ENCODE measurements around the gene ULBP2.
"Not testable (repeated sequence)": the region's sequence is repeated elsewhere in the genome, so short reads cannot be mapped to it uniquely, and the experiment has no call there.

The ULBP2 gene

DNA sequence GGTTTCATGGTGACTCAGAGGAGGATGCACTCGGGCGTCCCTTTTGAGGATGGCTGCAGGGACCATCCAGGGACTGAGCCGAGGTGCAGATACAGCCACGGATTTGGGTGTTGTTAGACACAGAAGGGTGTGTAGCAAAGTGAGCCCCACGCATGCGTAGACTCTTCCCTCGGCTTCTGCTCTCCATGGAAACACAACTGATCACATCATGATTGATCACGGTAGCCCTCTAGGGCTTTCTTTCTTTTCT lies 21.3 kb downstream of the ULBP2 start:
- Mint-ChIP-seq H3K27ac (peak overlapping the region; percentile 81), H3K4me3 (peak overlapping the region; percentile 83), H3K4me1 (peaks cover 44% of the 10 kb centered on the region), H3K36me3 (peaks cover 7% of the 10 kb centered on the region), H3K27me3 (peaks cover 90% of the 10 kb centered on the region), H3K9me3 (no peaks in the 10 kb centered on the region)
- peak; percentile 53 for ATAC-seq

DNA sequence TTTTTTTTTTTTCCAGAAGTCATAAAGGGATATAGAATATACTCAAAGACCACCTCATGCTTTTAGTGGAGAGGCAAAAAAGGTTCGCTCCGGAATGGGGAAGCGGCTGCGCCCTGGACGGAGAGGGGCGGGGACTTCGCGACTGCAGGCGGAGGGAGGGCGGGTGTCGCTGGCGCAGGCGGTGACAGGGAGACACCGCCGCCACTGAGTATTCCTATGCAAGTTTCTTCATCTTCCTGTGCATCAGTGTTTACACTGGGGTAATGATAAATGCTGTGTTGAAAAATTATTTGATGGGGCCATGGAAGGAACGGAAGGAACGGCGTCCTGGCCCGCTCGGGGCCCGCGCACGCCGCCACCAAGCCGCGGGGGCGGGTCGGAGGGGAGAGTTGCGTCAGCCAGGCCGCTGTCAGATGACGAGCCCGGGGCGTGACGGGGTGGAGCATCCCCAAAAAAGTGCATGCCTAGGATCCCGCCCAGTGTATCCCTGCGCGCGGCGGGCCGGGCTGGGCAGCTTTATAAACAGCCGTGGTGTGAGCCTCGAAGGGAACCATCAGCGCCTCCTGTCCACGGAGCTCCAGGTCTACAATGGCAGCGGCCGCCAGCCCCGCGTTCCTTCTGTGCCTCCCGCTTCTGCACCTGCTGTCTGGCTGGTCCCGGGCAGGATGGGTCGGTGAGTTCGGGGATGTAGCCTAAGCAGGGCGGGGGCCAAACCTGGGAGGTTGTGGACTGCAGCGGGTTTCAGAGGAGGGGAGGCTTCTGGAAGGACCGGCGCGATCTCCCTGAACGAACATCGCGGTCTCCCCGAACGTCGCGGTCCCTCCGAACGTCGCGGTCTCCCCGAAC lies 21.9 kb downstream of the ULBP2 start, which contains the start of gene ULBP1:
ULBP1 (plus strand) TSS at position 482 of the 846 bp plus-strand sequence; CDS start at position 589, 107 bp downstream.
- peak; percentile 84 for ATAC-seq
- Mint-ChIP-seq H3K36me3 (peaks cover 7% of the 10 kb centered on the region), H3K27ac (peak within 1 kb of the TSS; percentile 81), H3K4me3 (peak within 1 kb of the TSS; percentile 83), H3K4me1 (peaks cover 44% of the 10 kb centered on the region), H3K27me3 (peaks cover 90% of the 10 kb centered on the region), H3K9me3 (no peaks in the 10 kb centered on the region)

DNA sequence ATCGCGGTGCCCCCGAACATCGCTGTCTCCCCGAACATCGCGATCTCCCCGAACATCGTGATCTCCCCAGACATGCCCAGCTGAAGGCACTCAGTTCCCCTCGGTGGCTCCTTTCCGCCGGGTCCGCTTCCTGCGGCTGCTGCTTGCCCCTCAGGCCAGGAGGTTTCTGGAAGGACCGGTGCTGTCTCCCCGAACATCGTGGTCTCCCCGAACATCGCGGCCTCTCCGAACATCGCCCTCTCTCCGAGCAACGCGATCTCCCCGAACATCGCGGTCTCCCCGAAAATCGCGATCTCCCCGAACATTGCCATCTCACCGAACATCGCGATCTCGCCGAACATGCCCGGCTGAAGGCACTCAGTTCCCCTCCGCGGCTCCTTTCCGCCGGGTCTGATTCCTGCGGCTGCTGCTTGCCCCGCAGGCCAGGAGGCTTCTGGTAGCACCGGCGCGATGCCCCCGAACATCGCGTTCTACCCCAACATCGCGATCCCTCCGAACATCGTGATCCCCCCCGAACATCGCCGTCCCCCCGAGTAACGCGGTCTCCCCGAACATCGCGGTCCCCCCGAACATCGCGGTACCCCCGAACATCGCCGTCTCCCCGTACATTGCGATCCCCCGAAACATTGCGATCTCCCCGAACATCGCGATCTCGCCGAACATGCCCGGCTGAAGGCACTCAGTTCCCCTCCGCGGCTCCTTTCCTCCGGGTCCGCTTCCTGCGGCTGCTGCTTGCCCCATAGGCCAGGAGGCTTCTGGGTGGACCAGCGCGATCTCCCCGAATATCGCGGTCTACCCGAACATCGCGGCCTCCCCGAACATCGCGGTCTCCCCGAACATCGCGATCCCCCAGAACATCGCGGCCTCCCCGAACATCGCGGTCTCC lies 22.7 kb downstream of the ULBP2 start:
- ATAC-seq: no peak
- H3K4me1 Mint-ChIP-seq: peaks cover 44% of the 10 kb centered on the region
- no peaks in the 10 kb centered on the region for H3K9me3 Mint-ChIP-seq

DNA sequence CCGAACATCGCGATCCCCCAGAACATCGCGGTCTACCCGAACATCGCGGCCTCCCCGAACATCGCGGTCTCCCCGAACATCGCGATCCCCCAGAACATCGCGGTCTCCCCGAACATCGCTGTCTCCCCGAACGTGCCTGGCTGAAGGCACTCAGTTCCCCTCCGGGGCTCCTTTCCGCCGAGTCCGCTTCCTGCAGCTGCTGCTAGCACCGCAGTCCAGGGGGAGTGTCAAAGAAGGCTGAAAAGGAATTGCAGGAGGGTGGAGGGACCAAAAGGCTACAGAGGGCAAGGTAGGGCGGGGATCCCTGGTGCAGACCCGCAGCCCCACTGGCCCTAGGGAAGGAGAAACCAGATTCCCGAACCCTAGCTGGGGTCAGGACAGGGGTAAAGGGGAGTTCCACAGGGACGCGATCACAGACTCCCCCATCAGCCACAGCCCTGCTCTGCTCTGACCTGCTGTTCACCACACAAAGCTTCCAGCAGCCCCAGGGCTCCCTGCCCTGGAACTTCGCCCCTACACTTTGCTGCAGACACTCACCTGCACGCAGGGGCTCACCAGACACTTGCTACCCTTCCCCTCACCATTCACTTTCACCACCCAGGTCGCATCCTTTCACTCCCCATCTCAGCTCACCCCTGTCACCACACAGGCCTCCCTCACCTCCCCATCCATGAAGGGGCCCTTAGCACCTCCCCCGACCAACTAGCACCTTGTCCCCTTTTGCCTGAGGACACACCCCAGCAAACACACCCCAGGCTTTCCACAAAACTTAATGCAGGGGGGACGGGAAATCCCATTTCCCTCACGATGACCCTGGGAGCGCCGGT lies 23.6 kb downstream of the ULBP2 start:
- H3K9me3 Mint-ChIP-seq: no peaks in the 10 kb centered on the region
- ATAC-seq: no peak
- H3K4me3 Mint-ChIP-seq: peak overlapping the region; percentile 83
- peaks cover 44% of the 10 kb centered on the region for H3K4me1 Mint-ChIP-seq
- peaks cover 7% of the 10 kb centered on the region for H3K36me3 Mint-ChIP-seq
- peak overlapping the region; percentile 81 for H3K27ac Mint-ChIP-seq
- peaks cover 90% of the 10 kb centered on the region for H3K27me3 Mint-ChIP-seq

More for the DNA sequence above, 22.7 kb downstream of the ULBP2 start:
- Mint-ChIP-seq H3K27ac (peak overlapping the region; percentile 81), H3K4me3 (peak overlapping the region; percentile 83), H3K27me3 (peaks cover 90% of the 10 kb centered on the region), H3K36me3 (peaks cover 7% of the 10 kb centered on the region)

DNA sequence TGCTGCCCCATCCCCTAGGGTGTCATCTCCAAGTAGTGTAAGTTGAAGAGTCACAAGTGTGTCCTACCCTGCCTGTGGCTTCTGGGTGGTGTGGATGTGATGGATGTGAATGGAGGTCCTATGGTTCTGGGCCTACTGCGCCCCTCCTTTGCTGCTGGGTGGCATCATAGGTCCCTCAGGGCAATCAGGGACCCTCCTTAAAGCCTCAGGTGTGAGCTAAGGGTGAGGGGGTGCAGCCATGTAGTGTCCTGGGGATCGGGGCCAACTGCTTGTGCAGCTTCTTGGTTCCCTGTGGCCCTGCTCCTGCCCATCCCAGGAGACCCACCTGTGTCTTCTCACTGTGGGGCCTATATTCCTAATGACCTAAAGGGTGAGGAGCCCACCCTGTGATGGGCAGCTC lies 24.5 kb downstream of the ULBP2 start:
- Mint-ChIP-seq H3K27me3 (peaks cover 90% of the 10 kb centered on the region), H3K4me1 (peaks cover 44% of the 10 kb centered on the region)
- H3K9me3 Mint-ChIP-seq, ATAC-seq, H3K4me3 Mint-ChIP-seq, H3K36me3 Mint-ChIP-seq, H3K27ac Mint-ChIP-seq: not testable (repeated sequence)

DNA sequence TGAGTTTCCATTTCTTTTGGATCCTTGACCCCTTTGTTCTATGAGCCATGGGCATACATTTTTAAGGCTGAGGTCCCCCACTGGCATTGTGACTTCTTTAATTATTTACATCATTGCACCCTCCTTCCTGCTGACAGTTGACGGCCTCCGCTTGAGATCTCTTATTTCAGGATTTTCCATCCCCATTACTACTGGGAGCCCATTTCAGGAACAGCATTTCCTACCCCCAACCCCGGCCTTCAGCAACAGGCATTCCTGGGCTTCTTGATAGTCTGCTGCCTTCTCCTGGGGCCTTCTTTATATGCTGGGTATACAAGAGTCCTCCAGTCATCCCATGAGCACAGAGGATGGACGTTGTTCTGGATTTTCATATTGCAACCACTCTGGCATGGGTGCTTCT lies 25.8 kb downstream of the ULBP2 start:
- no peak overlapping the region for H3K4me3 Mint-ChIP-seq
- H3K27ac Mint-ChIP-seq: no peak overlapping the region
- no peaks in the 10 kb centered on the region for H3K9me3 Mint-ChIP-seq
- peaks cover 78% of the 10 kb centered on the region for H3K27me3 Mint-ChIP-seq
- H3K36me3 Mint-ChIP-seq: peaks cover 7% of the 10 kb centered on the region
- ATAC-seq: no peak
- peaks cover 35% of the 10 kb centered on the region for H3K4me1 Mint-ChIP-seq

DNA sequence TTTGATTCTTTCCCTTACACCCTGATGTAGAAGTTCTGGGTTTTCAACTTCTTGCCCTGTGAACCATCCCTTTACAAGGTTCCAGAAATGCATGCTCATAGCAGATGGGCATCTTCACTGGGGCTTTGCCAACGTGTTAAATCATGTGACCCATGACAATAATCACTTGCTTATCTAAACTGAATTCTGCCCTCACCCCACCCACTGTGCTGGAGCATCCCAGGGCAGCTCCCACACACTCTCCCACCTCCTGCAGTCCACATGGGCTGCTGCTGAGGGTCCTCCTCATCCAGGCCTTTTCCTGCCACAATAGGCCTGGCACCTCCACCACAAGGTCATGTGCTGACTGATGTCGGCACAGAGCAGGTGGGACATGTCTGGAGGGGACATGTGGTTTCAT lies 26.2 kb downstream of the ULBP2 start:
- not testable (repeated sequence) for ATAC-seq, H3K4me3 Mint-ChIP-seq, H3K36me3 Mint-ChIP-seq, H3K27ac Mint-ChIP-seq, H3K9me3 Mint-ChIP-seq
- Mint-ChIP-seq H3K4me1 (peaks cover 31% of the 10 kb centered on the region), H3K27me3 (peaks cover 74% of the 10 kb centered on the region)

DNA sequence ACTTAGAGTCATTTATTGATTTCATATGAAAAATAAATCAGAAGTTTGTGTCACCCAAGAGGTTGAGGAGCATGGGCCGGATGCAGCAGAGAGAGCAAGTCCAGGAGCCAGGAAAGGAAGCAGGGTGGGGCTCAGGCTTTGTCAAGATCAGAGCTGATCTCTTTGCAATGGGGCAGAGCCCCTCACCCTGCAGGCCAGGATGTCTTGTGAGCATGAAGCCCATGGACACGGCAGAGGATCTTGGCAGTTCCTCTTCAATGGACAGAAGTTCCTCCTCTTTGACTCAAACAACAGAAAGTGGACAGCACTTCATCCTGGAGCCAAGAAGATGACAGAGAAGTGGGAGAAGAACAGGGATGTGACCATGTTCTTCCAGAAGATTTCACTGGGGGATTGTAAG lies 27.1 kb downstream of the ULBP2 start:
- not testable (repeated sequence) for H3K36me3 Mint-ChIP-seq, H3K27ac Mint-ChIP-seq, ATAC-seq, H3K4me3 Mint-ChIP-seq, H3K9me3 Mint-ChIP-seq
- peaks cover 22% of the 10 kb centered on the region for H3K4me1 Mint-ChIP-seq
- H3K27me3 Mint-ChIP-seq: peaks cover 69% of the 10 kb centered on the region

DNA sequence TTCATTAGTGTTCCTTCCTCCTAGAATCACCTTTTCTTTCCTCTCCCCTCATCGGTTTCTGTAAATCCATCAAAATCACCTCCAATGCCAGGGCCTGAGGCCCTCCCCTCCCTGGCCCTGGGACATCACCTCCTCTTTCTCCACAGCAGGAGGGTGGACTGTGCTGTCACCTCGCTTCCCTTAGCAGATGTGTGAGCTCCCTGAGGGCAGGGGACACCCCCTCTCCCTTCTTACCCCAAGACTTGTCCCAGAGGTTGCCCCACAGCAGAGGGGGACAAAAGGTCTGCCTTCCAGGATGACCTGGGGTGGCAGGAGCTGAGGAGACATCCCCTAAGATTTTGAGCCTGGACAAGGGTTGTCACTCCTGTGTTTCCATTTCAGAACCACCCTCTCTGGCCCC lies 27.8 kb downstream of the ULBP2 start:
- Mint-ChIP-seq H3K4me3 (no peak overlapping the region), H3K27ac (no peak overlapping the region), H3K4me1 (peaks cover 15% of the 10 kb centered on the region), H3K36me3 (peaks cover 6% of the 10 kb centered on the region), H3K27me3 (peaks cover 69% of the 10 kb centered on the region), H3K9me3 (no peaks in the 10 kb centered on the region)
- no peak for ATAC-seq

DNA sequence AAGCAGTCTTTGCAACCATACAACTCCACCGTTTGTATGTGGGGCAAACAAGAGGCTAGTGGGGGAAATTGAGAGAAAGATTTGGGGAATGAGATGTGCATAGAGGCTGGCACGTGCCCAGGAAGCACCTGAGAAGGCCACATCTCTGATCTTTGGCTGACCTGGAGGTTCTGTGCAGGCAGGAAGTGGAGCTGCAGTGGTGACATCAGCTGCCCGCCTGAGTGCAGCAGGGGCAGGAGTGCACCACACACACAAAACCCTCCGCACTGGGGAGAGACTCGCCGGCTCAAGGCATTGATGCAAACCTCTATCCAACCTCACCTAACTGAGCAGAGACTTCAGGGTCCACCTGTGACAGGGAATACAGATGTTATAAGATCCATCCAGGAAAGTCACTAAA lies 32.6 kb downstream of the ULBP2 start:
- not testable (repeated sequence) for H3K4me3 Mint-ChIP-seq, H3K36me3 Mint-ChIP-seq, H3K27ac Mint-ChIP-seq, ATAC-seq, H3K4me1 Mint-ChIP-seq, H3K9me3 Mint-ChIP-seq
- peaks cover 64% of the 10 kb centered on the region for H3K27me3 Mint-ChIP-seq

DNA sequence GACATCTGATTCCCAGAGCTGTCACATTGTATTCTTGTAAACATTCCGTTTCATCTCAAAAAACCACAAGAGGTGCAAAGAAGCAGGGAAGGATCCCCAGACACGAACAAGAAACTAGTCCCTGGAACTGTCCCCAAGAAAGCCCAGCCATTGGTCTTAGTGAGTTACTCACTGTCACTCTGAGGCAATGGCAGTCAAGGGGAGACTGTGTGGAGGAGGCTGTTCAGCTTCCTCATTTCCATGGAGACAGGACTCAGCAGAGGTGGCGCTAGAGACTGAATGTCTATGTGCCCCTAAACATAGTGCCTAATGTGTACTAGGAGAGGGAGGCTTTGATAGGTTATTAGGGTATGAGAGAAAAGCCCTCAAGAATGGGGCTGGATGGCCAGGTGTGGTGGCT lies 33.0 kb downstream of the ULBP2 start:
- Mint-ChIP-seq H3K4me1 (no peaks in the 10 kb centered on the region), H3K4me3 (no peak overlapping the region), H3K27ac (no peak overlapping the region), H3K9me3 (no peaks in the 10 kb centered on the region), H3K36me3 (no peaks in the 10 kb centered on the region), H3K27me3 (peaks cover 64% of the 10 kb centered on the region)
- no peak for ATAC-seq

DNA sequence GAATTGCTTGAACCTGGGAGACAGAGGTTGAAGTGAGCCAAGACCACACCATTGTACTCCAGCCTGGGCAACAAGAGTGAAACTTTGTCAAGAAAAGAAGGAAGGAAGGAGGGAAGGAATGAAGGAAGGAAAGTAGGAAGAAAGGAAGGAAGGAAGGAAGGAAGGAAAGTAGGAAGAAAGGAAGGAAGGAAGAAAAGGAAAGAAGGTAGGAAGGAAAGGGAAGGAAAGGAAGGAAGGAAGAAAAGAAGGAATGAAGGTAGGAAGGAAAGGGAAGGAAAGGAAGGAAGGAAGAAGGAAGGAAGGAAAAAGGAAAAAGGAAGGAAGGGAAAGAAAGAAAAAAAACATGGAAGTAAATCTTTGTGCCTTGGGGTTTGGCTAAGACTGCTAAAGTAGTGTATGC lies 33.6 kb downstream of the ULBP2 start:
- Mint-ChIP-seq H3K27ac (no peak overlapping the region), H3K4me3 (no peak overlapping the region), H3K36me3 (no peaks in the 10 kb centered on the region), H3K27me3 (peaks cover 63% of the 10 kb centered on the region), H3K4me1 (no peaks in the 10 kb centered on the region), H3K9me3 (no peaks in the 10 kb centered on the region)
- ATAC-seq: no peak

DNA sequence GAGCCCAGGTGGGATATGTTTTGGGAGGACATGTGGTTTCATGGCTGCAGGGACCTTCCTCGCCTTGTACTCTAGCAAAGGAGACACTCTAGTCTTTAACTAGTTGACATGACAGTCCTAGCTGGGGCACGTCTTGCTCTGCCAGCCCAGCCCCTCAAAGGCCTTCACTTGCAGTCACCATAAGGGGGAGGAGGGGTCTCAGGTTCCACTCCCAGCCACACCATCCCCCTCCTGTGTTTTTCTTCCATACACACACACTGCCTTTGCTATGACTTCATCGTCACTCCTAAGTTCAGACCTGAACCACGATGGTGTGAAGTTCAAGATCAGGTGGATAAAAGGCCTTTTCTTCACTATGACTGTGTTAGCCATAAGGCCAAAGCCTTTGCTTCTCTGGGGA lies 35.4 kb downstream of the ULBP2 start:
- no peak for ATAC-seq
- Mint-ChIP-seq H3K27ac (no peak overlapping the region), H3K36me3 (no peaks in the 10 kb centered on the region), H3K4me1 (no peaks in the 10 kb centered on the region), H3K9me3 (no peaks in the 10 kb centered on the region), H3K27me3 (peaks cover 70% of the 10 kb centered on the region), H3K4me3 (no peak overlapping the region)

DNA sequence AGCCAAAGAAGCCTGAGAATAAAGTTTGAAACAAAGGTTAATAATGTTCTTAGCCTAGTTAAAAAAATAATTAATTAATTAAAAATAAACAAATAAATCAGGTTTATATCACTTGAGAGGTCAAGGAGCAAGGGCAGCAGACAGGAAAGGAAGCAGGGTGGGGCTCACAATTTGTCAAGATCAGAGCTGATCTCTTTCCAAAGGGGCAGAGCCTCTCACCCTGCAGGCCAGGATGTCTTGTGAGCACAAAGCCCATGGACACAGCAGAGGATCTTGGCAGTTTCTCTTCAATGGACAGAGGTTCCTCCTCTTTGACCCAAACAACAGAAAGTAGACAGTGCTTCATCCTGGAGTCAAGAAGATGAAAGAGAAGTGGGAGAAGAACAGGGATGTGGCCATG lies 36.8 kb downstream of the ULBP2 start:
- Mint-ChIP-seq H3K36me3 (no peaks in the 10 kb centered on the region), H3K4me3 (no peak overlapping the region), H3K4me1 (no peaks in the 10 kb centered on the region), H3K9me3 (no peaks in the 10 kb centered on the region), H3K27ac (no peak overlapping the region), H3K27me3 (peaks cover 83% of the 10 kb centered on the region)
- ATAC-seq: no peak

DNA sequence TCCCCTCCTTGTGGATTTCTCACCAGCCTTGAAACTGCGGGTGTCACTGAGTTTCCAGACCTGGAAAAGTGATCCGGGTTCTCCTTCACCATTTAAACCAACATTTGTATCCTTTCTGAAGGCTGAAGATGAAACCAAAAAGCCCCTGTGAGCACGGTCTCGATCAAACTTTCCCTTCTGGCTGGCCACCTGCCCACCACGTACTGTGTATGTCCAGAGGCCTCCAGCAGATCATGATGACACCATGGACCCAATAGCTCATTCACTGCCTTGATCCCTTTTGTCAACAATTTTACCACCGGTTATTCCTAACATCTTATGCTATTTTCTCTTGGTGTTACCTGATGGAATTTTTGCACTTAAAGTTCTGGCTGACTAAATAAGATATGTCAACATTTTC lies 37.5 kb downstream of the ULBP2 start:
- Mint-ChIP-seq H3K36me3 (no peaks in the 10 kb centered on the region), H3K27ac (no peak overlapping the region), H3K27me3 (peaks cover 83% of the 10 kb centered on the region), H3K4me1 (no peaks in the 10 kb centered on the region), H3K9me3 (no peaks in the 10 kb centered on the region), H3K4me3 (no peak overlapping the region)
- ATAC-seq: no peak

All from stimulated activated memory B cell treated with anti-CD40 and anti-IgM and Interleukin-4, amounts not matched to agents 10 μg/mL and 1 μg/mL and 100 μg/mL, for 72 hours (primary cell).